Parathyroid adenoma (tissue), 2 donors: ENCODE data around the gene LEKR1.

Source experiments
- H2AFZ ChIP-seq: fragments of 300-600 bp; sonication (generic); one replicate; pipeline ENCODE4 v1.7.0; 2017; ENCODE audit warnings: antibody characterized with exemption, mild to moderate bottlenecking
- H3K27ac ChIP-seq: fragments of 300-600 bp; sonication (generic); one replicate; pipeline ENCODE4 v1.7.0; 2017
- H3K27me3 ChIP-seq: fragments of 300-600 bp; sonication (generic); one replicate; pipeline ENCODE4 v1.7.0; 2017; ENCODE audit warnings: low read length; ENCODE audit not compliant: control insufficient read depth, insufficient read depth
- H3K36me3 ChIP-seq: fragments of 300-600 bp; sonication (generic); one replicate; pipeline ENCODE4 v1.7.0; 2017; ENCODE audit warnings: low read length; ENCODE audit not compliant: control insufficient read depth, insufficient read depth
- H3K4me1 ChIP-seq: fragments of 300-600 bp; sonication (generic); one replicate; pipeline ENCODE4 v1.7.0; 2017; ENCODE audit warnings: control low read depth
- H3K4me2 ChIP-seq: fragments of 300-600 bp; sonication (generic); one replicate; pipeline ENCODE4 v1.7.0; 2017; ENCODE audit warnings: low read length
- H3K4me3 ChIP-seq: fragments of 300-600 bp; sonication (generic); one replicate; pipeline ENCODE4 v1.7.0; 2017; ENCODE audit warnings: low read depth, low read length
- H3K79me2 ChIP-seq: fragments of 300-600 bp; sonication (generic); one replicate; pipeline ENCODE4 v1.7.0; 2017; ENCODE audit warnings: control low read depth
- H3K9ac ChIP-seq: fragments of 300-600 bp; sonication (generic); one replicate; pipeline ENCODE4 v1.7.0; 2017; ENCODE audit warnings: mild to moderate bottlenecking
- H3K9me3 ChIP-seq: fragments of 300-600 bp; sonication (generic); one replicate; pipeline ENCODE4 v1.7.0; 2017; ENCODE audit warnings: low read length; ENCODE audit not compliant: control insufficient read depth
- TF ChIP-seq, protein P1 (sequence below): fragments of 300-600 bp; sonication (generic); IDR thresholded peaks from one replicate; pipeline ENCODE4 v1.7.0; 2017; ENCODE audit warnings: antibody characterized with exemption, mild to moderate bottlenecking
- donor health status: primary hyperparathyroidism.

Gene LEKR1

DNA sequence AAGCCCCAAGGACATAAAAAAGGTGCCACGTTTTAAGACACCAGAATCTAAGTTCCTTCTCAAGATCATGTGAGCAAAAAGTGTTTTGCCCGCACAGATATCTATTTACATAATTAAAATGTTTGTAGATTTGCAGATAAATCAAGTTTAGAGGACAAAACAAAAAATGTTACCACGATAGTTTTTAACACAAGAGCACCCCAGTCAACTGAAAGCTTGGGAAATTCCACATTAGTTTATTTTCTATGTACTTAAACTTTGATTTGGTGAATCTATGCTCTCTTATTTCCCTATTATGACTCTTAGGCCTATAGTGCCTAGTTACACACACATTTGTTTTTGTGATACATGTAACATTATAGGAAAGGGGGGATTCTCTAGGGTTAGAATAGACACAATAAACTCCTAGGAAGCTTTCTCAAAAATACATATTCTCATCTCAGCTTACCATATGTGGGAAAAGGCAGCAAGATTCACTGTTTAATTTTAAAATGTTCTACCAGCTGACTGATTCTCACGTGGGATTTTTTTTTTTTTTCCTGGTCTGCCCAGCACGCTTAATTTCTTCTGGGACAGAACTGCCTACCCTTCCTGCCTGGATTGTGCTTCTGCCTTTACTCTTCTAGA lies 8.4 kb upstream of the LEKR1 start:
- Histone ChIP-seq H3K27me3 (no peaks in the 10 kb centered on the region), H3K79me2 (no peaks in the 10 kb centered on the region), H3K4me3 (peak overlapping the region; percentile 70), H3K4me1 (peaks cover 30% of the 10 kb centered on the region), H2AFZ (peak overlapping the region; percentile 75), H3K36me3 (no peaks in the 10 kb centered on the region), H3K9ac (peak overlapping the region; percentile 10), H3K4me2 (peak overlapping the region; percentile 90), H3K27ac (peak overlapping the region; percentile 98), H3K9me3 (no peaks in the 10 kb centered on the region)
- TF ChIP-seq, protein P1, sequence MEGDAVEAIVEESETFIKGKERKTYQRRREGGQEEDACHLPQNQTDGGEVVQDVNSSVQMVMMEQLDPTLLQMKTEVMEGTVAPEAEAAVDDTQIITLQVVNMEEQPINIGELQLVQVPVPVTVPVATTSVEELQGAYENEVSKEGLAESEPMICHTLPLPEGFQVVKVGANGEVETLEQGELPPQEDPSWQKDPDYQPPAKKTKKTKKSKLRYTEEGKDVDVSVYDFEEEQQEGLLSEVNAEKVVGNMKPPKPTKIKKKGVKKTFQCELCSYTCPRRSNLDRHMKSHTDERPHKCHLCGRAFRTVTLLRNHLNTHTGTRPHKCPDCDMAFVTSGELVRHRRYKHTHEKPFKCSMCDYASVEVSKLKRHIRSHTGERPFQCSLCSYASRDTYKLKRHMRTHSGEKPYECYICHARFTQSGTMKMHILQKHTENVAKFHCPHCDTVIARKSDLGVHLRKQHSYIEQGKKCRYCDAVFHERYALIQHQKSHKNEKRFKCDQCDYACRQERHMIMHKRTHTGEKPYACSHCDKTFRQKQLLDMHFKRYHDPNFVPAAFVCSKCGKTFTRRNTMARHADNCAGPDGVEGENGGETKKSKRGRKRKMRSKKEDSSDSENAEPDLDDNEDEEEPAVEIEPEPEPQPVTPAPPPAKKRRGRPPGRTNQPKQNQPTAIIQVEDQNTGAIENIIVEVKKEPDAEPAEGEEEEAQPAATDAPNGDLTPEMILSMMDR: no peak

DNA sequence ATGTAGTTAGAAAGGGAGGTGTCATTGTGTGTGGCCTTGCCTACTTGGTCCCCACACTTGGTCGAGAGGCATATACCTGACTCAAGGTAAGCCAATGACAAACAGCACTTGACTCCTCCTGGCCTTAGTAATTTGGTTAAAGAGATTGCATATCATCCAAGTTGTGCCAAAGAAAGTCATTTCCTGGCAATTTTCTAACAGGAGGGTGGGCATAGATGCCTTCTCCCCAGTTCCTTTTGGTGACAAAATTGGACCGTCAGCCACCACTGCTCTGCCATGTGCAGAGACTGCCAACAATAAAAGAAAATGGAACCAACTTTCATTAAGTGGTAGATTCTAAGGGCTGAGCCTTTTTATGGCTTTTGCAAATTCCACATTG lies 7.9 kb upstream of the LEKR1 start:
- Histone ChIP-seq H3K36me3 (no peaks in the 10 kb centered on the region), H3K27me3 (no peaks in the 10 kb centered on the region), H2AFZ (peak overlapping the region; percentile 75), H3K9ac (peak overlapping the region; percentile 10), H3K4me1 (peaks cover 25% of the 10 kb centered on the region), H3K79me2 (no peaks in the 10 kb centered on the region), H3K4me3 (peak overlapping the region; percentile 70), H3K9me3 (no peaks in the 10 kb centered on the region), H3K27ac (peak overlapping the region; percentile 98), H3K4me2 (peak overlapping the region; percentile 90)
- TF ChIP-seq, protein P1: no peak

DNA sequence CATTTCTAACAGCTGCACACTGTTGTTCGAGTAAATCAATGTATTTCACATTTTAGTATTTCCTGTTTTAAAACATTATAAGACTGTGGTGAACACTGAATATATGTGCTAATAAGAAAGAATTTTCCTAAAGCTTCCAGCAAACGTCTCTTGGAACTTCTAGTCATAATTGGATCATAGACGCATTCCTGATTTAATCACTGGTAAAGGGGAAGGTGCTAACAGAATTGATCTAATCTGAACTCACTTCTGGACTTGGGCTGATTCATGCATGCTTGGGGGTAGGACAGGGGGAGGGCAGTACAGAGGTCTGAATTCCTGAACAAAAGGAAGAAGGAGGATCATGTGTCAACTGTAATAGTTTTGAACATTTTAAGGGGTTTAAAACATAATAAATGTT lies 7.3 kb upstream of the LEKR1 start:
- Histone ChIP-seq H3K27ac (peak overlapping the region; percentile 98), H3K36me3 (no peaks in the 10 kb centered on the region)
- TF ChIP-seq, protein P1: no peak

DNA sequence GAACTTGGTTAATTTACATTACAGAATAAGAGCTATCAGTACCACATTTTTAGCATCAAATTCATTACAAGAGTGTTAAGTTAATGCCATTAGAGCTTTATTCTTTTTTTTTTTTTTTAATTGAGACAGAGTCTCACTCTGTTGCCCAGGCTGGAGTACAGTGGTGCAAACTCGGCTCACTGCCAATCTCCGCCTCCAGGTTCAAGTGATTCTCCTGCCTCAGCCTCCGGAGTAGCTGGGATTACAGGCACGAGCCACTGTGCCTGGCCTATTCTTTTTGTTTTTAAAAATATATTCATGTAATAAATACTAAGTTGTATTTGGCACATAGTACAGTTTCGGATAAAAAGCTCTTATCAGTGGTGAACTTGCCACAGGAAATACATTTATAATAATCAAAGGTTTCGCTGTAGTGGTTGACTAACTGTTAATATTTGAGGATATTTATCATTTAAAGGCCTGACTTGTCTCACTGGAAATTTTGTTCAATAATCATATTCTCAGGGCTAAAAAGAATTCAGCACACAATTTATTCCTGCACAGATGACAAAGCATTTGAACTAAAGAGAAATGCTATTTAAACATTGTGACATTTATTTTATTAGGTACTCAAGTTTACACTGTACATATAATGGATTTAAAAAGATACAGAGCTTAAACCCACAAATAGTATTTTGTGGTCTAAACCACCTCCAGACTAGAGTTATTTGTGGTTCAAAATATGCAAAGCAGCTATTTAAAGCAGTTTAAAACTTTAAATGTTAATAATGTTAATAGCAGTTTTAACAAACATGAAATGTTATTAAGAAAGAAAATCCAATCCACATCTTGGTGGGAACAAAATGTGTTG lies 6.1 kb upstream of the LEKR1 start:
- H3K27ac ChIP-seq: peak overlapping the region; percentile 98
- no peaks in the 10 kb centered on the region for H3K79me2 ChIP-seq
- no peaks in the 10 kb centered on the region for H3K27me3 ChIP-seq
- H3K36me3 ChIP-seq: no peaks in the 10 kb centered on the region
- TF ChIP-seq, protein P1: no peak
- no peaks in the 10 kb centered on the region for H3K9me3 ChIP-seq
- peaks cover 20% of the 10 kb centered on the region for H3K4me1 ChIP-seq
- H2AFZ ChIP-seq: no peak overlapping the region
- H3K9ac ChIP-seq: no peak overlapping the region
- no peak overlapping the region for H3K4me3 ChIP-seq
- no peak overlapping the region for H3K4me2 ChIP-seq

More for the DNA sequence above, 7.3 kb upstream of the LEKR1 start:
- peaks cover 22% of the 10 kb centered on the region for H3K4me1 ChIP-seq
- H3K4me2 ChIP-seq: peak overlapping the region; percentile 39
- no peak overlapping the region for H3K9ac ChIP-seq
- H3K9me3 ChIP-seq: no peaks in the 10 kb centered on the region
- H2AFZ ChIP-seq: peak overlapping the region; percentile 14
- no peak overlapping the region for H3K4me3 ChIP-seq
- no peaks in the 10 kb centered on the region for H3K27me3 ChIP-seq
- H3K79me2 ChIP-seq: no peaks in the 10 kb centered on the region
